Activated CD8-positive, alpha-beta T cell treated with anti-CD3 and anti-CD28 coated beads for 36 hours (primary cell): ENCODE data around the gene SMARCA2. TPM values are rescaled to one million over a fixed set of nuclear protein-coding genes. Genes with fewer than 3 reads are reported as not detected.

Experiments used
- ATAC-seq: fragments of 200-7000 bp; cut with Tn5 transposase; one replicate; pipeline ENCODE4 v1.10.0; 2021; ENCODE audit warnings: mild to moderate bottlenecking, moderate library complexity
- CTCF ChIA-PET: fragments of 350-600 bp; sonication (Branson Sonifier 250); formaldehyde crosslinking; loops from one replicate; lab custom pipeline; 2021; ENCODE audit warnings: antibody characterized with exemption; lab: Charles Lee
- POLR2A ChIA-PET: fragments of 350-600 bp; sonication (Branson Sonifier 250); formaldehyde crosslinking; loops from one replicate; lab custom pipeline; 2021; ENCODE audit warnings: antibody characterized with exemption; lab: Charles Lee
- DNase-seq: peaks from one replicate; pipeline ENCODE4 v3.0.0-alpha.2; 2020
- H3K27ac Mint-ChIP-seq: one replicate; pipeline ENCODE4 v1.8.0; 2021; ENCODE audit warnings: mild to moderate bottlenecking, mixed read lengths
- H3K27me3 Mint-ChIP-seq: one replicate; pipeline ENCODE4 v1.8.0; 2021; ENCODE audit warnings: mixed read lengths
- H3K36me3 Mint-ChIP-seq: one replicate; pipeline ENCODE4 v1.8.0; 2021; ENCODE audit warnings: low read depth, mixed read lengths
- H3K4me1 Mint-ChIP-seq: one replicate; pipeline ENCODE4 v1.8.0; 2021; ENCODE audit warnings: low read depth, mixed read lengths
- H3K4me3 Mint-ChIP-seq: one replicate; pipeline ENCODE4 v1.8.0; 2021; ENCODE audit warnings: mild to moderate bottlenecking, moderate library complexity, mixed read lengths
- H3K9me3 Mint-ChIP-seq: one replicate; pipeline ENCODE4 v1.8.0; 2021; ENCODE audit warnings: mixed read lengths
- intact Hi-C: fragments of 100-400 bp; cut with micrococcal nuclease; formaldehyde crosslinking; loops from one replicate; pipeline ENCODE4 v1.10.0; 2022
- total RNA-seq, 2 experiments: library from RNA; stranded (reverse); gene quantifications; one replicate each; pipeline ENCODE4 v1.2.3, GENCODE V29; 2021
- TF ChIP-seq, protein P1 (sequence below): fragments of 200-600 bp; IDR thresholded peaks from one replicate; pipeline ENCODE4 v1.8.0; 2022; ENCODE audit warnings: antibody characterized with exemption, mild to moderate bottlenecking

Gene SMARCA2
- total RNA-seq, 2 experiments from 2014 or later = 94.7 to 99.4 TPM

DNA sequence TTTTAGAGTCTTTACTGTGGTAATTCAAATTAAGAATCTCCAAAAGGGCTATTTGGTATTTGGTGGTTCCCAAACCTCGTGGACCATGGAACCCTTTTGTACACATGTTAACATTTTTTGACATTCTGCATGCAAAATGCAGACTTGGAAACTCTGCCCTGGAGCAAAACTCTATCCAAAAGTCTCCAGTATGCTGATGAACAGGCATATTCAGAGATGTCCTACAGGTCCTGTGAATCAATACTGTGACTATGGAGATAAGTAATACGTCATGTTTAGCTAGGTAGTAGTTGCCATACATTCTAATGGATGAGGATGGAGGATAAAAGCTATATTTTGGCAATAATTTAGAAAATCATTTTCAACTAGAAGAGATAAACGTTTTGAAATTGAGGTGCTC is 218.1 kb downstream of the SMARCA2 start:
- Mint-ChIP-seq H3K27me3 (no peaks in the 10 kb centered on the region), H3K27ac (no peak overlapping the region), H3K4me3 (no peak overlapping the region), H3K36me3 (no peaks in the 10 kb centered on the region), H3K4me1 (no peaks in the 10 kb centered on the region), H3K9me3 (peaks cover 3% of the 10 kb centered on the region)
- ATAC-seq = no peak
- no peak for DNase-seq
- intact Hi-C loops = no loop called here
- CTCF ChIA-PET = no interaction called here
- TF ChIP-seq, protein P1, sequence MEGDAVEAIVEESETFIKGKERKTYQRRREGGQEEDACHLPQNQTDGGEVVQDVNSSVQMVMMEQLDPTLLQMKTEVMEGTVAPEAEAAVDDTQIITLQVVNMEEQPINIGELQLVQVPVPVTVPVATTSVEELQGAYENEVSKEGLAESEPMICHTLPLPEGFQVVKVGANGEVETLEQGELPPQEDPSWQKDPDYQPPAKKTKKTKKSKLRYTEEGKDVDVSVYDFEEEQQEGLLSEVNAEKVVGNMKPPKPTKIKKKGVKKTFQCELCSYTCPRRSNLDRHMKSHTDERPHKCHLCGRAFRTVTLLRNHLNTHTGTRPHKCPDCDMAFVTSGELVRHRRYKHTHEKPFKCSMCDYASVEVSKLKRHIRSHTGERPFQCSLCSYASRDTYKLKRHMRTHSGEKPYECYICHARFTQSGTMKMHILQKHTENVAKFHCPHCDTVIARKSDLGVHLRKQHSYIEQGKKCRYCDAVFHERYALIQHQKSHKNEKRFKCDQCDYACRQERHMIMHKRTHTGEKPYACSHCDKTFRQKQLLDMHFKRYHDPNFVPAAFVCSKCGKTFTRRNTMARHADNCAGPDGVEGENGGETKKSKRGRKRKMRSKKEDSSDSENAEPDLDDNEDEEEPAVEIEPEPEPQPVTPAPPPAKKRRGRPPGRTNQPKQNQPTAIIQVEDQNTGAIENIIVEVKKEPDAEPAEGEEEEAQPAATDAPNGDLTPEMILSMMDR = no peak
- POLR2A ChIA-PET = no interaction called here

DNA sequence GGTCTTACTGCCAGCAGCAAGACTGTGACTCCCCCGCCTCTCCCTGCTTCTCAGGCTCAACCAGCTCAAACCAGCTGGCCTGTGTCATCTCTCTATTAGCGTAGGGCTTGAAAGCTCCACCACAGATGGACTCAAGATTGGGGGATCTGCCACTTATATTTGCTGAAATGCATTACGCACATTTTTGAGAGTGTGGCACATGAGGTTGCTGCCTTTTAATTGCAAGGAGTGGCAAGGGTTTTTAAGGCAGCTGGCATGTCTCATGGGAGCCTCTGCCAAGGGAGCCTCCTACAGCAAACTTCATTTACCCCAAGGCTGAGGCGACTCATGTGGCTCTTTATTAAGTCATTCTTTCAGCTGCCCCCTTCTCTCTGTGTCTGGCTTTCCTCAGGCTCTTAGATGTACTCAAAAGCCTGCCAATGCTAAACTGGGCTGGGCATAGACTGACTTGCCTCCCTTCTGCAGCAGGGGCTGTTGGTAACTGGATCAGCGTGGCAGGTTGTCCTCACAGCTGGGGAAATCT is 219.3 kb downstream of the SMARCA2 start:
- ChIA-PET POLR2A (no interaction called here), CTCF (no interaction called here)

DNA sequence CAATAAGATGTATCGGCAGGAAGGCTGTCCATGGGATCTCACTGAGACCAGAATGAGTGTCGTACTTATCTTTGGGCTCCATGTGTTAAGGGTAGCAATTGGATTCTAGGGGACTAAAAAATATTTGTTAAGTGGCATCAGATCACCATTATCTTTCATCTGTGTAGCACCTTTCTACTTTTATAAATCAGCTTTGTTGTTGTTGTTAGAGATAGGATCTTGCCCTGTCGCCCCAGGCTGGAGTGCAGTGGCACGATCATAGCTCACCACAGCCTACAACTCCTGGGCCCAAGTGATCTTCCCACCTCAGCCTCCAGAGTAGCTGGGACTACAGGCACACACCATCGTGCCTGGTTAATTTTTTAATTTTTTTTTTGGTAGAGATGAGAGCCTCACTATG is 220.5 kb downstream of the SMARCA2 start:
- ATAC-seq (no peak), DNase-seq (no peak)
- H3K27ac Mint-ChIP-seq = no peak overlapping the region
- ChIA-PET CTCF (interaction anchor here (1.5 kb wide), 1 partner anchor 9 kb away, joined by 5 read pairs; no protein-coding TSS in a partner anchor), POLR2A (no interaction called here)
- H3K27me3 Mint-ChIP-seq = peaks cover 2% of the 10 kb centered on the region
- no peak overlapping the region for H3K4me3 Mint-ChIP-seq
- TF ChIP-seq, protein P1 = no peak
- no peaks in the 10 kb centered on the region for H3K36me3 Mint-ChIP-seq
- intact Hi-C loops = no loop called here
- no peaks in the 10 kb centered on the region for H3K9me3 Mint-ChIP-seq
- no peaks in the 10 kb centered on the region for H3K4me1 Mint-ChIP-seq

More for the DNA sequence above, 219.3 kb downstream of the SMARCA2 start:
- DNase-seq = no peak
- TF ChIP-seq, protein P1 = no peak
- Mint-ChIP-seq H3K4me1 (no peaks in the 10 kb centered on the region), H3K27me3 (peaks cover 2% of the 10 kb centered on the region), H3K36me3 (no peaks in the 10 kb centered on the region), H3K4me3 (no peak overlapping the region), H3K9me3 (peaks cover 3% of the 10 kb centered on the region), H3K27ac (no peak overlapping the region)
- no peak for ATAC-seq
- intact Hi-C loops = no loop called here

DNA sequence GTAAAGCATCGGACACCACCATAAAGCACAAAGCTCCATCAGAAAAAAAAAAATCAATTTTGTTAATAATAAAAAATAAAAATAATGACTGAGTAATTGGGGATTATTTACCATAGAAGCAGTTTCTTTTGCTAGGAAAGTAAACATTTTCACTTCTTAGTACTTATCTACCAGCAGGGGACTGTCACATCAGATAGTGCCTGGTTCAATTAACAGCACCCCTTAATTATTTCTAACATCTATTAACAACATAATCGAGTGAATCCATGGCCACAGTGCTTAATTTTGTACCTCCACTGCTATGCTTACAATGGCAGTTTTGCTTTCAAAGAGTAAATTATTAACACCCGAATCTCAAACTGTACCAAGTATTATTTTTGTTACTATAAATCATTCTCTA is 221.7 kb downstream of the SMARCA2 start:
- Mint-ChIP-seq H3K4me3 (no peak overlapping the region), H3K27me3 (peaks cover 5% of the 10 kb centered on the region), H3K36me3 (no peaks in the 10 kb centered on the region), H3K4me1 (peaks cover 5% of the 10 kb centered on the region), H3K9me3 (no peaks in the 10 kb centered on the region), H3K27ac (no peak overlapping the region)
- ChIA-PET CTCF (no interaction called here), POLR2A (no interaction called here)
- TF ChIP-seq, protein P1 = no peak
- ATAC-seq = no peak
- no peak for DNase-seq
- intact Hi-C loops = no loop called here

DNA sequence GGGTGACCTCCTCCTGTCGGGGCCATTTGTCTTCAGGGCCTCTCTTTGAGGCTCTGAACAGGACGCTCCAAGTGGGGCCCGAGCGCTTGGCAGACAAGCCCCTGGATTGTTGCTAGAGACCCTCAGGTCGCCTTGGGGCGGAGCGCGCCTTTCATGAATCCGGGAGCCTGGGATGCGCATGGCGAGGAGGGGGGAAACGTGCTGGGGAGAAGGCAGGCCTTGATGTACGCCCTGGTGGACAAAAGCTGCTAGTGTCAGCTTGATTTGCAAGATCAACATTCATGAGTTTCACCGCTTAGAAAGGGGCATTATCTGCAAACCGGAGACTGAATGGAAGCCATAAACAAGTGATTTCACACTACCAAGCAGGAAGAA is 226.3 kb downstream of the SMARCA2 start:
- H3K4me3 Mint-ChIP-seq = peak overlapping the region; percentile 76
- ChIA-PET POLR2A (interaction anchor here (0.7 kb wide), 1 partner anchor 9 kb away, joined by 3 read pairs; no protein-coding TSS in a partner anchor), CTCF (no interaction called here)
- H3K9me3 Mint-ChIP-seq = peaks cover 4% of the 10 kb centered on the region
- H3K27ac Mint-ChIP-seq = no peak overlapping the region
- no peak for ATAC-seq
- peaks cover 14% of the 10 kb centered on the region for H3K27me3 Mint-ChIP-seq
- intact Hi-C loops = no loop called here
- peak; percentile 5 for DNase-seq
- peaks cover 15% of the 10 kb centered on the region for H3K4me1 Mint-ChIP-seq
- no peaks in the 10 kb centered on the region for H3K36me3 Mint-ChIP-seq
- TF ChIP-seq, protein P1 = no peak
